Ascending aorta (tissue), 2 donors: ENCODE results near the gene PROC. TPM values are rescaled to one million over a fixed set of nuclear protein-coding genes. Genes with fewer than 3 reads are reported as not detected.

Source experiments
- DNase-seq, 2 donors: peaks; one replicate each; pipeline ENCODE4 v3.0.0-alpha.2; 2019; ENCODE audit warnings: low spot score in 2 of 2
- H3K27ac ChIP-seq, 2 donors: fragments of 200-600 bp; sonication (generic); one replicate each; pipeline ENCODE4 v1.5.1; 2016 to 2017; ENCODE audit warnings: mild to moderate bottlenecking in 1 of 2
- H3K27me3 ChIP-seq: fragments of 200-600 bp; sonication (generic); one replicate; pipeline ENCODE4 v1.5.1; 2017
- H3K36me3 ChIP-seq, 2 donors: fragments of 200-600 bp; sonication (generic); one replicate each; pipeline ENCODE4 v1.5.1; 2016
- H3K4me1 ChIP-seq, 2 donors: fragments of 200-600 bp; sonication (generic); one replicate each; pipeline ENCODE4 v1.5.1; 2016 to 2017; ENCODE audit warnings: mild to moderate bottlenecking in 1 of 2
- H3K4me3 ChIP-seq, 2 donors: fragments of 200-600 bp; sonication (generic); one replicate each; pipeline ENCODE4 v1.5.1; 2016 to 2017; ENCODE audit warnings: mild to moderate bottlenecking in 1 of 2
- H3K9me3 ChIP-seq, 2 donors: fragments of 200-600 bp; sonication (generic); one replicate each; pipeline ENCODE4 v1.5.1; 2016
- CTCF ChIP-seq, 3 experiments: fragments of 200-600 bp in 2 of 3; fragments of 450-650 bp in 1 of 3; sonication (generic) in 2 of 3; IDR thresholded peaks; one replicate each; pipeline ENCODE4 v1.5.1; 2016 to 2019; ENCODE audit warnings: antibody characterized with exemption in 3 of 3, mild to moderate bottlenecking in 1 of 3, moderate library complexity in 1 of 3
- intact Hi-C: fragments of 100-400 bp; cut with DNase I; formaldehyde crosslinking; loops from one replicate; pipeline ENCODE4 v1.15.1; 2023
- total RNA-seq: library from RNA; depleted of rRNA; stranded (reverse); fragments of >200 nt; gene quantifications from one replicate; pipeline ENCODE4 v1.1.0, GENCODE V29; 2016

Gene PROC
- total RNA-seq, 1 donor from 2014 or later: not detected

- H3K4me3 ChIP-seq: no peak overlapping the region
- intact Hi-C loops: no loop called here
- no peaks in the 10 kb centered on the region for H3K36me3 ChIP-seq
- no peaks in the 10 kb centered on the region for H3K27me3 ChIP-seq
- peaks cover 0 to under 1% of the 10 kb centered on the region in 2 donors for H3K9me3 ChIP-seq
- DNase-seq: no peak
- no peak overlapping the region for H3K27ac ChIP-seq
- no peaks in the 10 kb centered on the region for H3K4me1 ChIP-seq
- TF ChIP-seq CTCF (IDR thresholded peaks at IDR 0.05): no peak
Measured at GRCh38 chr2:127434515-127434914, 16.3 kb downstream of the PROC start.

- TF ChIP-seq CTCF (IDR thresholded peaks at IDR 0.05): no peak
- intact Hi-C loops: no loop called here
Measured at GRCh38 chr2:127437056-127437455, 18.8 kb downstream of the PROC start.

GRCh38 chr2:127437781-127438726 lies 19.8 kb downstream of the PROC start:
- intact Hi-C loops: no loop called here

More at GRCh38 chr2:127437056-127437455, 18.8 kb downstream of the PROC start:
- H3K9me3 ChIP-seq: peaks cover 7 to 11% of the 10 kb centered on the region in 2 donors
- no peak overlapping the region for H3K4me3 ChIP-seq
- H3K27ac ChIP-seq: no peak overlapping the region
- H3K27me3 ChIP-seq: no peaks in the 10 kb centered on the region
- H3K4me1 ChIP-seq: no peaks in the 10 kb centered on the region
- DNase-seq: no peak
- H3K36me3 ChIP-seq: no peaks in the 10 kb centered on the region

GRCh38 chr2:127439343-127439742 lies 21.1 kb downstream of the PROC start:
- no peak for DNase-seq
- intact Hi-C loops: no loop called here
- no peaks in the 10 kb centered on the region for H3K4me1 ChIP-seq

More at GRCh38 chr2:127437781-127438726, 19.8 kb downstream of the PROC start:
- no peaks in the 10 kb centered on the region for H3K27me3 ChIP-seq
- no peak for TF ChIP-seq CTCF (IDR thresholded peaks at IDR 0.05)
- DNase-seq: no peak
- H3K36me3 ChIP-seq: no peaks in the 10 kb centered on the region
- H3K4me1 ChIP-seq: no peaks in the 10 kb centered on the region
- peaks cover 7 to 11% of the 10 kb centered on the region in 2 donors for H3K9me3 ChIP-seq
- H3K27ac ChIP-seq: no peak overlapping the region
- no peak overlapping the region for H3K4me3 ChIP-seq

GRCh38 chr2:127448526-127448925 lies 30.3 kb downstream of the PROC start:
- intact Hi-C loops: no loop called here
- H3K27me3 ChIP-seq: no peaks in the 10 kb centered on the region
- H3K4me3 ChIP-seq: no peak overlapping the region
- H3K4me1 ChIP-seq: no peaks in the 10 kb centered on the region
- no peak overlapping the region for H3K27ac ChIP-seq
- H3K9me3 ChIP-seq: peaks cover 0 to 6% of the 10 kb centered on the region in 2 donors
- TF ChIP-seq CTCF (IDR thresholded peaks at IDR 0.05): no peak
- no peaks in the 10 kb centered on the region for H3K36me3 ChIP-seq
- no peak for DNase-seq

More at GRCh38 chr2:127439343-127439742, 21.1 kb downstream of the PROC start:
- Histone ChIP-seq H3K27ac (no peak overlapping the region), H3K9me3 (peaks cover 7 to 11% of the 10 kb centered on the region in 2 donors), H3K36me3 (no peaks in the 10 kb centered on the region), H3K4me3 (no peak overlapping the region), H3K27me3 (no peaks in the 10 kb centered on the region)
- TF ChIP-seq CTCF (IDR thresholded peaks at IDR 0.05): no peak
